ENCODE data around the gene DCUN1D4.

DNA sequence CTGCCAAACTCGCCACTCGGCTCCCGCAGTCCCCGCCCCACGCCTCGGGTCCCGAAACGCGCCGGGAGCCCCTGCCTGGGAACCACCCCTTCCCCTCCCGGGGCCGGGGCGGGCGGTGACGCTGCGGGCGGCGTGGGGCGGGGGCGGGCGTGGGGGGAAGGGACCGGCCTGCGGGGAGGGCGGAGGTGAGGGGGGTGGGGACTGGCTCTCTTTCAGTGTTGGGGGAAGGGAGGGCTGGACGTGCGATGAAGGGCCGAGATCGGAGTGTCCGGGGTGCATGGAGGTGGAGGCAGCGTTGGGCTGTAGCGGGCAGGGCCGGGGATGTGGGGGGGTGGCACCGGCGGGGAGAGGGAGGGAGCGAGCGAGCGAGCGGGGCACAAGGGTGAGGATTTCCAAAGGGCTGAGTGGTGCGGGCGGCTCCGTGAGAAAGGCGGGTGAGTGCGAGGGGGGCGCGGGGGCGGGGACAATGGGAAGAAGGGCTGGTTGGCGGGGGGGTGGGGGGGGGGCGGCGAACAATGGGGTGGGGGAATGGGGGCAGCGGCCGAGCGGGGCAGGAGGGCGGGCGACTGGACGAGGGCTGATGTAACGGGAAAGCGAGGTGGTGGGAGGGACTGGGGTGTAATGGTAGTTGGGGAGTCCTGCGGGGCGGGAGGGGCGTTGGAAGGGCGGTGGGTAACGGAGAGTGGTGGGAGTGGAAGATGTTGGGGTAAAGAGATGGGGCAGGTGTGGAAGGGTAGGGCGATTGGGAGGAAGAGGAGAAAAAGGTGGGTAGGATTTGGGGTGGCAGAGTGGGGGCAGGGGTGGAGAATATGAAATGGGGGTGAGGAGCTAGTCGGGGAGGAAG is 578 bp downstream of the DCUN1D4 start:
- TF ChIP-seq POLR2A (IDR thresholded peaks at IDR 0.05; ENCODE audit: low read length) (no peak), GATA1 (IDR thresholded peaks at IDR 0.05; ENCODE audit: low read depth, low read length) (no peak)

Data from erythroblast (primary cell).